PC-9 (cell line): Measurements from ENCODE around the gene PHACTR3. TPM values are rescaled to one million over a fixed set of nuclear protein-coding genes. Genes with fewer than 3 reads are reported as not detected.

Experiments used
- BruUV-seq: library from RNA; stranded (reverse); fragments of 400-500 nt; replicated peaks from 2 replicates; lab custom pipeline; 2021; lab: Mats Ljungman, UMichigan
- CTCF ChIA-PET: fragments of 300-600 bp; sonication (Branson Sonifier 250); formaldehyde crosslinking; loops from one replicate; lab custom pipeline; 2022; ENCODE audit warnings: antibody characterized with exemption; lab: Charles Lee
- POLR2A ChIA-PET: fragments of 300-600 bp; sonication (Branson Sonifier 250); formaldehyde crosslinking; loops from one replicate; lab custom pipeline; 2022; ENCODE audit warnings: antibody characterized with exemption; ENCODE audit not compliant: unreplicated experiment; lab: Charles Lee
- DNase-seq, 2 experiments: peaks; one replicate each; pipeline versions ENCODE4 v3.0.0 to v3.0.0-alpha.2; 2015 to 2022; ENCODE audit warnings: mixed read lengths in 1 of 2
- H2AFZ ChIP-seq: fragments of 200-600 bp; sonication (generic); 2 replicates; pipeline ENCODE4 v1.8.1; 2017; ENCODE audit warnings: antibody characterized with exemption
- H3F3A ChIP-seq: fragments of 200-600 bp; sonication (generic); 2 replicates; pipeline ENCODE4 v1.8.1; 2017; ENCODE audit warnings: antibody characterized with exemption, mild to moderate bottlenecking, low read depth; ENCODE audit not compliant: insufficient read depth
- H3K27ac ChIP-seq: fragments of 200-600 bp; sonication (generic); 2 replicates; pipeline ENCODE4 v1.6.1; 2016; ENCODE audit warnings: mixed run types
- H3K27me3 ChIP-seq: fragments of 200-600 bp; sonication (generic); 2 replicates; pipeline ENCODE4 v1.6.1; 2016; ENCODE audit warnings: low read depth, mixed run types; ENCODE audit not compliant: insufficient read depth
- H3K36me3 ChIP-seq: fragments of 200-600 bp; sonication (generic); 2 replicates; pipeline ENCODE4 v1.6.1; 2016; ENCODE audit warnings: low read depth, mixed run types
- H3K4me1 ChIP-seq: fragments of 200-600 bp; sonication (generic); replicated peaks from 2 replicates; pipeline ENCODE4 v1.6.1; 2016; ENCODE audit warnings: mixed run types; ENCODE audit not compliant: insufficient read depth
- H3K4me2 ChIP-seq: fragments of 200-600 bp; sonication (generic); 2 replicates; pipeline ENCODE4 v1.6.1; 2017; ENCODE audit warnings: mixed run types
- H3K4me3 ChIP-seq: fragments of 200-600 bp; sonication (generic); 2 replicates; pipeline ENCODE4 v1.6.1; 2016; ENCODE audit warnings: mixed run types
- H3K79me2 ChIP-seq: fragments of 200-600 bp; sonication (generic); 2 replicates; pipeline ENCODE4 v1.6.1; 2017; ENCODE audit warnings: low read depth, mixed run types
- H3K9me2 ChIP-seq: fragments of 200-600 bp; sonication (generic); 2 replicates; pipeline ENCODE4 v1.8.1; 2017; ENCODE audit warnings: mild to moderate bottlenecking; ENCODE audit not compliant: insufficient read depth
- H3K9me3 ChIP-seq: fragments of 200-600 bp; sonication (generic); 2 replicates; pipeline ENCODE4 v1.8.1; 2016; ENCODE audit warnings: low read depth; ENCODE audit not compliant: insufficient read depth
- H4K20me1 ChIP-seq: fragments of 200-600 bp; sonication (generic); 2 replicates; pipeline ENCODE4 v1.8.1; 2017; ENCODE audit not compliant: insufficient read depth
- CTCF ChIP-seq: fragments of 200-600 bp; sonication (generic); conservative IDR thresholded peaks from 2 replicates; pipeline ENCODE4 v1.6.1; 2017; ENCODE audit warnings: mixed run types, antibody characterized with exemption, mild to moderate bottlenecking, moderate library complexity
- EZH2 ChIP-seq: fragments of 200-600 bp; sonication (generic); IDR thresholded peaks from 2 replicates; pipeline ENCODE4 v1.8.0; 2017; ENCODE audit warnings: antibody characterized with exemption, low read depth
- intact Hi-C: fragments of 100-400 bp; cut with micrococcal nuclease; formaldehyde crosslinking; loops from one replicate; pipeline ENCODE4 v1.10.0; 2022; ENCODE audit not compliant: unreplicated experiment
- total RNA-seq: library from RNA; stranded (reverse); gene quantifications from 2 replicates; pipeline ENCODE4 v1.2.3, GENCODE V29; 2021

The PHACTR3 gene
- total RNA-seq, 1 experiment from 2014 or later: 0.41 TPM

- CTCF ChIA-PET: no interaction called here
- Histone ChIP-seq H3K9me2 (no peaks in the 10 kb centered on the region), H3K79me2 (no peaks in the 10 kb centered on the region), H3K27ac (no peak overlapping the region), H3K9me3 (no peaks in the 10 kb centered on the region), H3K36me3 (no peaks in the 10 kb centered on the region), H3F3A (no peaks in the 10 kb centered on the region), H2AFZ (no peak overlapping the region), H3K4me2 (no peak overlapping the region), H3K27me3 (peaks cover 99% of the 10 kb centered on the region), H3K4me1 (no peaks in the 10 kb centered on the region), H3K4me3 (no peak overlapping the region), H4K20me1 (no peaks in the 10 kb centered on the region)
- TF ChIP-seq CTCF (no peak), EZH2 (no peak)
- intact Hi-C loops: no loop called here
- POLR2A ChIA-PET: no interaction called here
- no peak for DNase-seq
- BruUV-seq: no TSS peak
Measured at GRCh38 chr20:59720013-59720412, 115.7 kb downstream of the PHACTR3 start.

DNA sequence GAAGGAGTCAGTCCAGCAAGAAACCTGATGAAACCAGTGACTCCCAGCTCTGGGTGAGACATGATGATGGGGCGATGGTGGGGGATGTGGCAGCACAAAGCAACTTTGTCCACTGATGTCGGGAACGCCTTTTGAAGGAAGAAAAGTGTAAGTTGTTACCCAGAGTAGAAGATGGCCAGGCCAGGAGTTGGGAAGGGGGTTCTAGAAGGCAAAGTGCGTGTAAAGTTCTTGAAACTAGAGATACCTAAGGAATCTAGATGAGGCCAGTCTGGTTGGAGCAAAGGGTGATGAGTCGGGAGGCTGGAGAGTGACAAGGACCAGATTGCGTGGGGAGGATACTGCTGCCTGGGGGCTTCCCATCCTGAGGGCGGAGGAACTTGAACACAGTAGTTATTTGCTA lies 117.0 kb downstream of the PHACTR3 start:
- H3K27me3 ChIP-seq: peaks cover 99% of the 10 kb centered on the region

DNA sequence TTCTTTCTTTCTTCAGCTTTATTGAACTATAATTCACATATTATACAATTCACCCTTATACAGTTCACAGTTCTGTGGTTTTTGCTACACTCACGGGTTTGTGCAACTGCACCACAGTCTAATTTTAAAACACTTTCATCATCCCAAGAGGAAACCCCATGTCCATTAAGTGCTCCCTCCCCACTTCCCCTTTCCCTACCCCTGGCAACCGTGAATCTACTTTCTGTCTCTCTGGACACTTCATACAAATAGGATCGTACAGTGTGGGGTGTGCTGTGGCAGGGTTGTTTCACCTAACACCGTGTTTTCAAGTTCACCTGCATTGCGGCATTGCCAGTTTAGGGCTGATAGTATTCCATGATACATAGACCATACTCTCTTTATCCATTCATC lies 118.8 kb downstream of the PHACTR3 start:
- Histone ChIP-seq H2AFZ (no peak overlapping the region), H3K27me3 (peaks cover 99% of the 10 kb centered on the region), H3F3A (no peaks in the 10 kb centered on the region), H3K9me2 (no peaks in the 10 kb centered on the region), H3K4me2 (no peak overlapping the region), H3K27ac (no peak overlapping the region), H3K79me2 (no peaks in the 10 kb centered on the region), H3K4me3 (no peak overlapping the region), H3K36me3 (no peaks in the 10 kb centered on the region), H4K20me1 (no peaks in the 10 kb centered on the region), H3K4me1 (no peaks in the 10 kb centered on the region), H3K9me3 (no peaks in the 10 kb centered on the region)
- TF ChIP-seq CTCF: no peak
- ChIA-PET CTCF (no interaction called here), POLR2A (no interaction called here)
- DNase-seq: no peak
- intact Hi-C loops: no loop called here
- BruUV-seq: no TSS peak

More for the DNA sequence above, 117.0 kb downstream of the PHACTR3 start:
- Histone ChIP-seq H4K20me1 (no peaks in the 10 kb centered on the region), H3K9me3 (no peaks in the 10 kb centered on the region), H3F3A (no peaks in the 10 kb centered on the region), H2AFZ (no peak overlapping the region), H3K9me2 (no peaks in the 10 kb centered on the region), H3K27ac (no peak overlapping the region), H3K79me2 (no peaks in the 10 kb centered on the region), H3K4me1 (no peaks in the 10 kb centered on the region), H3K4me2 (no peak overlapping the region), H3K36me3 (no peaks in the 10 kb centered on the region), H3K4me3 (no peak overlapping the region)
- intact Hi-C loops: no loop called here
- no TSS peak for BruUV-seq
- ChIA-PET CTCF (no interaction called here), POLR2A (no interaction called here)
- DNase-seq: no peak
- TF ChIP-seq EZH2 (no peak), CTCF (no peak)
